H9 (cell line): Measurements from ENCODE around the gene GSE1. TPM values are rescaled to one million over a fixed set of nuclear protein-coding genes. Genes with fewer than 3 reads are reported as not detected.

Source experiments
- DNase-seq: peaks from one replicate; pipeline ENCODE4 v3.0.0-alpha.2; 2017
- H2AFZ ChIP-seq: one replicate; pipeline ENCODE4 v1.6.1; 2013; ENCODE audit warnings: mild to moderate bottlenecking, low read length, control low read depth, moderate library complexity
- H2AK5ac ChIP-seq: 2 replicates; pipeline ENCODE4 v1.6.1; 2013; ENCODE audit warnings: low read length, control low read depth, mixed read lengths; ENCODE audit not compliant: insufficient read length
- H2BK120ac ChIP-seq: one replicate; pipeline ENCODE4 v1.6.1; 2013; ENCODE audit warnings: low read depth, mild to moderate bottlenecking, low read length, control low read depth, inconsistent platforms; ENCODE audit not compliant: poor library complexity, severe bottlenecking
- H2BK12ac ChIP-seq: 2 replicates; pipeline ENCODE4 v1.6.1; 2013; ENCODE audit warnings: low read length, control low read depth, mixed read lengths, low read depth; ENCODE audit not compliant: insufficient read length
- H2BK15ac ChIP-seq: 2 replicates; pipeline ENCODE4 v1.6.1; 2013; ENCODE audit warnings: low read depth, low read length, control low read depth
- H2BK20ac ChIP-seq: one replicate; pipeline ENCODE4 v1.6.1; 2013; ENCODE audit warnings: low read depth, mild to moderate bottlenecking, low read length, control low read depth, inconsistent platforms; ENCODE audit not compliant: poor library complexity, severe bottlenecking
- H2BK5ac ChIP-seq: 2 replicates; pipeline ENCODE4 v1.6.1; 2013; ENCODE audit warnings: low read length, control low read depth, mixed read lengths; ENCODE audit not compliant: insufficient read length
- H3K14ac ChIP-seq: 2 replicates; pipeline ENCODE4 v1.6.1; 2013; ENCODE audit warnings: low read length, control low read depth; ENCODE audit not compliant: insufficient read depth
- H3K18ac ChIP-seq: 2 replicates; pipeline ENCODE4 v1.6.1; 2013; ENCODE audit warnings: low read depth, mild to moderate bottlenecking, mixed read lengths, low read length, control low read depth; ENCODE audit not compliant: insufficient read length
- H3K23ac ChIP-seq: 2 replicates; pipeline ENCODE4 v1.6.1; 2013; ENCODE audit warnings: low read length, control low read depth, mixed read lengths, low read depth; ENCODE audit not compliant: insufficient read length
- H3K23me2 ChIP-seq: 2 replicates; pipeline ENCODE4 v1.6.1; 2013; ENCODE audit warnings: low read depth, mild to moderate bottlenecking, mixed read lengths, low read length, control low read depth; ENCODE audit not compliant: insufficient read length, poor library complexity, severe bottlenecking
- H3K27ac ChIP-seq: 2 replicates; pipeline ENCODE4 v1.5.1; 2013; ENCODE audit warnings: low read length, control low read depth, mixed read lengths, low read depth; ENCODE audit not compliant: insufficient read length
- H3K27me3 ChIP-seq: 2 replicates; pipeline ENCODE4 v1.6.1; 2013; ENCODE audit warnings: low read length, control low read depth, inconsistent platforms; ENCODE audit not compliant: insufficient read depth
- H3K4ac ChIP-seq: 2 replicates; pipeline ENCODE4 v1.6.1; 2013; ENCODE audit warnings: low read depth, mild to moderate bottlenecking, control low read depth, inconsistent platforms, low read length, moderate library complexity
- H3K4me1 ChIP-seq: 2 replicates; pipeline ENCODE4 v1.6.1; 2013; ENCODE audit warnings: low read length, control low read depth, inconsistent platforms; ENCODE audit not compliant: insufficient read depth
- H3K4me2 ChIP-seq: 2 replicates; pipeline ENCODE4 v1.6.1; 2013; ENCODE audit warnings: low read length, control low read depth, mixed read lengths; ENCODE audit not compliant: insufficient read length, insufficient read depth
- H3K56ac ChIP-seq: 2 replicates; pipeline ENCODE4 v1.6.1; 2013; ENCODE audit warnings: low read depth, mild to moderate bottlenecking, mixed read lengths, low read length, control low read depth; ENCODE audit not compliant: insufficient read length
- H3K79me1 ChIP-seq: 2 replicates; pipeline ENCODE4 v1.6.1; 2013; ENCODE audit warnings: low read depth, mild to moderate bottlenecking, moderate library complexity, low read length, control low read depth, inconsistent platforms; ENCODE audit not compliant: insufficient read depth, poor library complexity, severe bottlenecking
- H3K79me2 ChIP-seq: 2 replicates; pipeline ENCODE4 v1.6.1; 2013; ENCODE audit warnings: low read length, control low read depth, inconsistent platforms; ENCODE audit not compliant: insufficient read depth
- H3K9ac ChIP-seq: 2 replicates; pipeline ENCODE4 v1.6.1; 2013; ENCODE audit warnings: low read length, control low read depth, mixed read lengths; ENCODE audit not compliant: insufficient read length; ENCODE audit errors: extremely low read depth
- H3K9me3 ChIP-seq: one replicate; pipeline ENCODE4 v1.6.1; 2013; ENCODE audit warnings: low read depth, low read length, inconsistent platforms; ENCODE audit not compliant: control insufficient read depth
- H3T11ph ChIP-seq: one replicate; pipeline ENCODE4 v1.6.1; 2013; ENCODE audit warnings: mild to moderate bottlenecking, low read length, control low read depth, inconsistent platforms
- H4K20me1 ChIP-seq: one replicate; pipeline ENCODE4 v1.6.1; 2013; ENCODE audit not compliant: control insufficient read depth, insufficient read length, insufficient read depth
- H4K5ac ChIP-seq: 2 replicates; pipeline ENCODE4 v1.6.1; 2013; ENCODE audit warnings: low read depth, mild to moderate bottlenecking, mixed read lengths, low read length, control low read depth; ENCODE audit not compliant: insufficient read length
- H4K8ac ChIP-seq: replicated peaks from 2 replicates; pipeline ENCODE4 v1.6.1; 2013; ENCODE audit warnings: low read length, control low read depth, mixed read lengths, low read depth; ENCODE audit not compliant: insufficient read length
- H4K91ac ChIP-seq: 2 replicates; pipeline ENCODE4 v1.6.1; 2013; ENCODE audit warnings: low read depth, mild to moderate bottlenecking, moderate library complexity, mixed read lengths, low read length, control low read depth; ENCODE audit not compliant: insufficient read length
- H3K27ac Mint-ChIP-seq, 3 experiments: 2 replicates in 2 of 3; 3 replicates in 1 of 3; pipeline ENCODE4 v1.8.0; 2020 to 2021; ENCODE audit warnings: mixed read lengths in 3 of 3, mild to moderate bottlenecking in 1 of 3, moderate library complexity in 1 of 3
- H3K27me3 Mint-ChIP-seq: 2 replicates; pipeline ENCODE4 v1.8.0; 2021; ENCODE audit warnings: low read depth, mild to moderate bottlenecking, moderate library complexity, mixed read lengths
- H3K36me3 Mint-ChIP-seq, 3 experiments: 2 replicates in 2 of 3; 3 replicates in 1 of 3; pipeline ENCODE4 v1.8.0; 2020 to 2021; ENCODE audit warnings: low read depth in 3 of 3, mixed read lengths in 3 of 3; ENCODE audit not compliant: insufficient read depth in 1 of 3
- H3K4me1 Mint-ChIP-seq, 2 experiments: 2 replicates each; pipeline ENCODE4 v1.8.0; 2020; ENCODE audit warnings: mixed read lengths in 2 of 2
- H3K4me3 Mint-ChIP-seq, 2 experiments: 2 replicates in 1 of 2; 3 replicates in 1 of 2; pipeline ENCODE4 v1.8.0; 2020 to 2021; ENCODE audit warnings: mild to moderate bottlenecking in 2 of 2, mixed read lengths in 2 of 2, moderate library complexity in 1 of 2
- H3K9me3 Mint-ChIP-seq, 2 experiments: 2 replicates in 1 of 2; 3 replicates in 1 of 2; pipeline ENCODE4 v1.8.0; 2020; ENCODE audit warnings: mild to moderate bottlenecking in 2 of 2, mixed read lengths in 2 of 2, moderate library complexity in 1 of 2
- CTCF ChIP-seq: fragments of 200-600 bp; sonication (generic); conservative IDR thresholded peaks from 3 replicates; pipeline ENCODE4 v1.8.0; 2021; ENCODE audit warnings: antibody characterized with exemption, mild to moderate bottlenecking
- WGBS: extraction: QIAGEN DNeasy Blood & Tissue Kit; methylation state at CpG from one replicate; pipeline ENCODE4 v1.1.7; 2013; ENCODE audit warnings: missing lambda C conversion rate, low lambda C conversion rate, mixed read lengths; ENCODE audit not compliant: insufficient read length; ENCODE audit errors: extremely low coverage; 5-methylcytosine and 5-hydroxymethylcytosine counted together
- total RNA-seq: library from RNA; stranded (reverse); gene quantifications from 2 replicates; pipeline ENCODE4 v1.2.1, GENCODE V29; 2021

The GSE1 gene
- total RNA-seq, 1 experiment from 2014 or later = 125 TPM

GRCh38 chr16:85565801-85566526 is 47.2 kb upstream of the GSE1 start:
- Histone ChIP-seq H2BK120ac (no peak overlapping the region), H4K20me1 (no peaks in the 10 kb centered on the region), H3K79me2 (peaks cover 12% of the 10 kb centered on the region; the same call in 1 of the 2 replicates), H3K14ac (no peak overlapping the region; the same call in 1 of the 2 replicates), H4K8ac (no peak overlapping the region), H2AFZ (no peak overlapping the region), H3K4me2 (no peak overlapping the region), H3K9ac (no peak overlapping the region), H3K27me3 (no peaks in the 10 kb centered on the region), H3K23ac (no peak overlapping the region), H4K91ac (no peak overlapping the region), H3K56ac (no peak overlapping the region), H3K4me1 (peaks cover 7% of the 10 kb centered on the region; the same call in 1 of the 2 replicates), H2BK12ac (no peak overlapping the region), H2BK20ac (no peak overlapping the region), H2BK5ac (no peak overlapping the region), H3K18ac (no peak overlapping the region), H3K79me1 (no peaks in the 10 kb centered on the region), H4K5ac (no peak overlapping the region), H3K27ac (no peak overlapping the region), H2BK15ac (no peak overlapping the region), H3K4ac (no peak overlapping the region), H3K23me2 (no peaks in the 10 kb centered on the region), H2AK5ac (no peak overlapping the region), H3T11ph (no peak overlapping the region), H3K9me3 (no peaks in the 10 kb centered on the region)
- peaks cover 2 to 16% (median 5%) of the 10 kb centered on the region in 3 experiments; a peak in 6 of 7 replicates for H3K36me3 Mint-ChIP-seq
- H3K4me3 Mint-ChIP-seq = no peak overlapping the region
- TF ChIP-seq CTCF = no peak
- DNase-seq = no peak
- H3K27me3 Mint-ChIP-seq = peaks cover 4% of the 10 kb centered on the region; the same call in 1 of the 2 replicates
- H3K4me1 Mint-ChIP-seq = peaks cover 70 to 74% of the 10 kb centered on the region in 2 experiments
- peaks cover 6 to 8% of the 10 kb centered on the region in 2 experiments; a peak in 4 of 5 replicates for H3K9me3 Mint-ChIP-seq
- H3K27ac Mint-ChIP-seq = peak overlapping the region in 2 of 3 experiments; percentile 14 to 82; a peak in 2 of 7 replicates
- no CpG with 5 or more reads among the region's 23 CpGs for WGBS
